Right ventricle myocardium inferior (tissue), 1 donor: ENCODE results near the gene CUBN. TPM values are rescaled to one million over a fixed set of nuclear protein-coding genes. Genes with fewer than 3 reads are reported as not detected.

Source experiments
- ATAC-seq: fragments of 200-7000 bp; cut with Tn5 transposase; one replicate; pipeline ENCODE4 v1.9.1; 2020; ENCODE audit warnings: mild to moderate bottlenecking, moderate library complexity
- DNase-seq: peaks from one replicate; pipeline ENCODE4 v3.0.0; 2021; ENCODE audit errors: missing footprints
- intact Hi-C: fragments of 100-400 bp; cut with DNase I; formaldehyde crosslinking; loops from one replicate; pipeline ENCODE4 v1.11.0; 2022
- total RNA-seq: library from RNA; stranded (reverse); fragmentation: NEBNext Ultra II Directional; extraction: Animal tissue kit (Norgen Biotek cat#: 25700); gene quantifications from one replicate; pipeline ENCODE4 v1.2.1, GENCODE V29; 2021
- donor health status: DM: no; HTN: yes; CAD: no; lungs with severe emphysema.

Gene CUBN
- total RNA-seq, 1 donor from 2014 or later: 0.92 TPM

DNA sequence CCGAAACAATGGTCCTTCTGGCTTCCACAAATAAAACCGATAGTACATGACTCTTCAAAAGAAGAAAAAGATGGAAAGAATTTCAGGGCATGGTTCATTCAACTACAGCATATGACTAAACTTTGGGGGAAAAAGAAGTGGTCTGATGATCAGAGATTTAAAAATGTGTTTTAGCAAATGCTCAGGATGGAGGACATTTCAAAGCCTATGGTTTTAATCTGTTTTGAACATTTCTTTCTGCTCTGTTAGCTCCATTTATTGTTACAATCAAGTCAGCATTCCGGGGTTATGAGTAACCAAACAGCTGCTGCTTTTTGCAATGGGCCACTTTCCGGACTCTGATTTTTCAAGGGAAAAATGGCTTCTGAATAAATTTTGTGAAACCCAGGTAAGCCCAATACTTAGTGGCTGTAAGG is 142.4 kb downstream of the CUBN start:
- DNase-seq (no peak), ATAC-seq (peak; percentile 50)
- intact Hi-C loops: no loop called here

GRCh38 chr10:16986406-16987205 is 143.0 kb downstream of the CUBN start:
- ATAC-seq: peak; percentile 45
- DNase-seq: no peak
- intact Hi-C loops: no loop called here

DNA sequence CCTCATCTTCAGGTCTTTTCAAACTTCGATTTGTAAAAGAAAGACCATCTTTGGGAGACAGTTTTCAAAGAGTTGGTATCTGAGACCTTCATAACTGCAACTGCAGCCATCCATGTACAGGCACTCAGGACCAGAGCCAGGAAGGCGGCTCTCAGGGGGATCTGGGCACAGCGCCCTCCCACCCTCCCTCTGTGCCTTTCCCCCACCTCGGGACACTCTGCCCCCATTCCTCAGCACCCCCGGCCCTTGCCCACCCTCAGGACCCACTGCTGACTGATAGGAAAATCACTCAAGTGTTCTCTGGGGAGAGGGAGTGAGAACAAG is 143.6 kb downstream of the CUBN start:
- no peak for ATAC-seq
- intact Hi-C loops: no loop called here
- DNase-seq: no peak

DNA sequence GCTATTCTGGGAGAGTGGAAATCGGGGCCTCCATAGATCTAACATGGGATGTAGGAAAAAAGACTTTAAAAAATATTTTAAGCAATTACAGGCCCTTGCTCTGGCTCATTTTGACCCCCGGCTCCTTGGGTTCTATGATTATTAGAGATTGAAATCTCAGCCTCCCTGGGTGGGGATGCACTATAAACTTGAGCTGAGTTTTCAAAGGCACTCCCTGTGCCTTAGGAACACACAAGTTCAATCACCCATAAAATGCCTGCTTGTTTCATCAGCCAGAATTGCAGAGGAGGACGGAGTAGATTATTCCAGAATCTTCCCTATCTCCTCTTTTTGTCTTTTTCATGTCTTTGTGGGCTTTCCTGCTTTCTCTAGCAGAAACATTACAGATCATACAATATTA is 145.4 kb downstream of the CUBN start:
- intact Hi-C loops: no loop called here
- ATAC-seq (no peak), DNase-seq (no peak)

GRCh38 chr10:16976803-16977202 is 152.8 kb downstream of the CUBN start:
- ATAC-seq (no peak), DNase-seq (no peak)
- intact Hi-C loops: no loop called here

DNA sequence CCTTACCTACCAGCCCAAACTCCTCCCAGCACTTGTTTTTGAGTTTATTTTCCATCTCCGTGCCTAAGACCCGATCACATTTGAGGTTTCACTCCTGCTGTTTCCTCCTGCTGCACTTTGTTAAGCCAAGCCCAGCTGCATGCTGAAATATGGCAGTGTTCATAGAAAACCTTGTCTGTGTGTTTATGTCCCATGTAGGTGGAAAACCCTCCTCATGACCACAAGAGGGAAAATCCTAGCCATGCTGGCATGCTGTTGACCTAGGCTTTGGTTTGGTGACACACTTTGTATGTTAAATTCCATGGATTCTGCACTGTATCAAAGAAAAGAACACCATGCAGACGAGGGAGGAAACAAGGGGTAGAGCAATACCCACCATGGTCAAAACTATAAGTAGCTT is 154.4 kb downstream of the CUBN start:
- intact Hi-C loops: no loop called here
- no peak for ATAC-seq

DNA sequence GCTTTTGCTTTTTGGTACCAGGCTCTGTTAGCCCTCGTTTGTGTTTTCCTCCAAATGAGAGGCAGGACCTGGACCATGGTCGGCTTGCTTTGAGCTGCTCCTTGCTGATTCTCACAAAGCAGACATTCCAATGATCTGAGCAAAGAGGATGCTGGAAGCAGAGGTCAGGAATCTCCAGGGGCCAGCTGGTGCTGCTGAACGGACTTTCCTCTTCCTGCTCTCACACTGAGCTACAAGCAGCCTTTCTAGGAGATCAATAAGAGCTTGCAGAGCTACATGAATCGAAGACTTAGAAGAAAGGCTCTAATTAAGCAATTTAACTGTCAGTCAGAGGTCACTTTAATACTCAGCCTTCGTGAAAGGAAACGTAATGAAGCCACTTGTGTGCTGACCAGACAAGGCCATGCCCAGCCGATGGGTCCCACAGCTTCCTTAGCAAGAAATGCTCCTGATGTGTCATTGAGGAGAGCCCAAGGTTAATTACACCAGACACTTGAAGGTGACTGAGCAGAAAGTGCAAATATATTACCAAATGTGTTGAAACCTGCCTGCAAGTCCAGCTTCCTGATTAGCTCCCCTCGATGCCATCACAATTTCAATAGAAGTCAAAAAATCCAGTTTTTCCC is 161.1 kb downstream of the CUBN start:
- DNase-seq: no peak
- intact Hi-C loops: no loop called here
- peak; percentile 39 for ATAC-seq

More for the DNA sequence above, 154.4 kb downstream of the CUBN start:
- no peak for DNase-seq

GRCh38 chr10:16967866-16968415 is 161.7 kb downstream of the CUBN start:
- no peak for ATAC-seq
- DNase-seq: no peak
- intact Hi-C loops: no loop called here

DNA sequence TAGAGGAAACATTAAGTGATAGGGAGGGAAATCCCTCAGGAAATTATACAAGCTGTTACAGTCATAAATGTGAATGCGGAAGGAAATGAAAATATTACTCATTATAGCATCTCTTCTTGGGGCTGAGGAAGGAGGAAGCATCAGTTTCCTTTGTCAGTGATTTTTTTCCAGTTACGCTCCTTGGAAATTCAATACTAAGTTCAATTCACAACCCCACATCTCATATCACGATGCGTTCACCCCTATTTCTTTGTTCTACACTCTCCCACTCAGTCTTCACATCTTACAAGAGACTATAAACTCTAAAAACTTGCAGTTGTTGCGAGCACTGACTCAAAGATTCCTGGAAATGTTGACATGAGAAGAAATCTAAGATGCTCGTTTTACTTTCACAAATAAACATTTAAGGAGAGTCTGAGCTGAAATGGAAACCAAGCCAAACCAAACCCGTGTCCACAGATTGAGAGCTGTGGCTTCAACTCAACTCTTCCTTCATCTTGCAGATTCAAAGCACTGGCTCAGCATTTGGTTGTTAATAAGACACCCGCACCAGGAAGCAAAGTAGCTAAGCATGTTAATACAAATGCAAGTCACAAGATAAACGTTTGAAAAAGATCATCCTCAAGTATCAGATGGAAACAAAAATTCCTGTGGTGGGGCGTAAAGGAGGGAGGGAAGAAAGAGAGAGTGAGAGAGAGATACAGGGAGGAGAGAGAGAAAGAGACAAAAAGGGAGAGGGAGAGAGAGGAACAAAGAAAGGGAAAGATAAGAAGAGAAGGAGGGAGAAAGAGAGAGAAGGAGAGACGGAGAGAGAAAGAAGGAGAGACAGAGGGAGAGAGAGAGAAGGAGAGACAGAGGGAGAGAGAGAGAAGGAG is 162.4 kb downstream of the CUBN start:
- DNase-seq (no peak), ATAC-seq (no peak)
- intact Hi-C loops: no loop called here

- DNase-seq (no peak), ATAC-seq (peak; percentile 57)
- intact Hi-C loops: no loop called here
Measured at GRCh38 chr10:16965740-16966447, 163.7 kb downstream of the CUBN start.

GRCh38 chr10:16965344-16965616 is 164.3 kb downstream of the CUBN start:
- DNase-seq: no peak
- ATAC-seq: no peak
- intact Hi-C loops: no loop called here

DNA sequence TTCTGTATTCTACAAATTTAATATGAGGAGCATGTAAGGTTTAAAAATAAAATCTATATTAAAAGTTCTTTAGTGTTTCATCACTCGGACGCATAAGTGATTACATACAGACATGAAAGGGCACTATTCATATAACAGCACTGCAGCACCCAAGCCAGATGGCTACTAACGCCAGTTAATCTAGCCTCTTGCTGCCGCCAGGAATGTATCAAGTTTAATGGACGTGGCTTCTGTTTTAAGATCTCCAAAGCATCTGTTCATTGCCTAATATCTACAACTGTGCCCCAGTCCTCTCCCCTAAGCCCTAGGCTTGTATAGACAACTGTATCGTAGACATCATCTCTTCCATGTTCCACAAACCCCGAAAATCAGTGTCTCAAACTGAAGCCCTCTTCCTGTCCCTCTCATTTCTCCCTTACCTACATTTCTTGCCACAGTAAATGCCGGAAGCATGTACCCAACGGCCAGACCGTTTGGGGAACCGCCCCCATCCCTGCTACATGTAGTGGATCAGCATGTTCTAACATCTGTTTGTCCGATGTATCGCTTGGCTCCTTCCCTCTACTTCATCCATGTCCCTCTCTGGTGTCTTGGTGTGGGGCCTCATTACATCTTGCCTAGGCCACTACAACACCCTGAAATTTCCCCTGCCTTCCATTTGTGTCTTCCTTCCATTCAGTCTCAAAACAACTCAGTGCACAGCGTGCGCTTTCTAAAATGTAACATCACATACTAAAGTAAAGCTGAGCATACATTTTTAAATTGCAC is 164.9 kb downstream of the CUBN start:
- intact Hi-C loops: no loop called here
- no peak for ATAC-seq
- no peak for DNase-seq

GRCh38 chr10:16960551-16960950 is 169.1 kb downstream of the CUBN start:
- intact Hi-C loops: no loop called here
- no peak for DNase-seq
- no peak for ATAC-seq

DNA sequence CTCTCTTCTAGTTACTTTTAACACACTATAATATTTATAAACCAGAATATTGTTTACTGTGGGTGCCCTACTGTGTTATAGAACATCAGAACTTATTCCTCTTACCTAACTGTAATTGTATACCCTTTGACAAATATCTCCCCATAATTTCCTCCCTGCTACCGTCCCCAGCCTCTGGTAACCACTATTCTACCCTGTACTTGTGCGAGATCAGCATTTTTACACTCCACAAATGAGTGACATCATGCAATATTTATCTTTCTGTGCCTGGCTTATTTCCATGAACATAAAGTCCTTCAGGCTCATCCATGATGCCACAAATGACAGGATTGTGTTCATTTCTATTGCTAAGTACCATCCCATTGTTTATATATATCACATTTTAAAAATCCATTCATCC is 172.6 kb downstream of the CUBN start:
- DNase-seq: no peak
- intact Hi-C loops: no loop called here
- ATAC-seq: no peak

DNA sequence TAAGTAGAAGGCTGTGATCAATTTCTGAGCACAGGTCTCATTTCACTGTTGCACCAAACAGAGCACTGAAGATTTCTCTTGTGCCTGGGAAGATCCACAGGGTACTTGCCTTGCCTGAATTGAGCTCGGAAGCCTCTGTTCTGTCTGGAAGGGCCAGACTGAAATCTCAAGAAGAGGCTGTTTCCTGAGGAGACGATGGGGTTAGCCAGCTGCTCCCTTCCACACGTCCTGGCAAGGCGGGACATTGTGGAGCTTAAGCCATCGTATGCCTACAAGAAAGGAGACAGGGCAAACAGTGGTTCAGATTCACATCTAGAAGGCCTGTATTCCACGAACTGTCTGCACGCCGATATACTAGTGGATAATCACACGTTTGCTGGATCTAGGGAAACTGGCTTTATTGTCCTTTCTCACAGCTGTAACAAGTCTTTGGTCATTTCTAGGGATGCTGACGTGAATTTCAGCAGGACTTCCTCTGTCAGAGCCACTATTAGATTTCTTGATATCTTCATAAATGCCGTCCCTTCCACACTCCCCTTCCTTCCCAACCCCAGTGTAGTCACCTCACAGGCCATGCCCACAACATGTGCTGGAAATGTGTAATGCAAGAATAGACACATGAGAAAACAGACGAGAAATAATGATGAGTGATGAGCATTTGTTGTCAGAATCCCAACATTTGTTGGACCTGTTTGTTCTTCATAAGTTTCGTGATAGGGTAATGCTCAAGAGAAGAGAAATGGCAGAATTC is 175.2 kb downstream of the CUBN start:
- ATAC-seq (peak; percentile 50), DNase-seq (no peak)
- intact Hi-C loops: no loop called here

DNA sequence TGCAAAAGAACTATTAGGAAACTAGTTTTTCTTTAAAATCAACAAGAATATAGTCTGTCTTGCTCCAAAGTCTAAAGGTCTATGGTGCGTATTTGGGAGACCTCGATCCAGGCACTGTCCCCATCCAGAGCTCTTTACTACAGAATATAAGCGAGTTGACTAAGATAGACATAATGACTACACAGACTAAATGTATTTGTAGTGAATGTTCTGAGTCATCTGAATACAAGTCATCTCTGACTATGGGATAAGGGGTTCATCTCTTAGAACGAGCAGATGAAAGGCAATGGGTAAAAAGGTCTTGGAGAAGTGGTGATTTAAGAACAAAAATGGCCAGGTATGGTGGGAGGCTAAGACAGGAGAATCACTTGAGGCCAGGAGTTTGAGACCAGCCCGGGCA is 176.3 kb downstream of the CUBN start:
- DNase-seq (no peak), ATAC-seq (no peak)
- intact Hi-C loops: no loop called here

GRCh38 chr10:16952610-16953009 is 177.0 kb downstream of the CUBN start:
- no peak for ATAC-seq
- no peak for DNase-seq
- intact Hi-C loops: no loop called here

- ATAC-seq (no peak), DNase-seq (no peak)
- intact Hi-C loops: no loop called here
Measured at GRCh38 chr10:16952080-16952479, 177.5 kb downstream of the CUBN start.
